ENCODE measurements around the gene SLC12A8.
"Not testable (repeated sequence)": the region's sequence is repeated elsewhere in the genome, so short reads cannot be mapped to it uniquely, and the experiment has no call there.

SLC12A8 gene

DNA sequence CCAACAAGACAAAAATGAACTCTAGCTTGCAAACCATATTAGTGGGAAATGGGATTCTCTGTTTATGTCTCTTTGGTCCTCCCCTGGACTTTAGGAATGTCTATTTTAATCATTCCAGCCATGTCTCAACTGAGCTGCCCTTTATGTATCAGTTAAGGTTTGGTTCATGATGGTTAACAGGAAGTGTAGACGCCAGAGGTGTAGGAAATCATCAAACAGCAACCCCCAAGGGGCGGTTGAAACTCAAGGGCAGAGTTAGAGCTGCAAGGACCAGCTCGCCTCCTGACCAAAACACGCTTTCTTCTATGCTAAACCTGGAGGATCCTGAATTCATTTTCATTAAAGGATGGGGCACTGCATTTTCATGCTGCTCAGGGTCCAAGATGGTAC lies 103.0 kb downstream of the SLC12A8 start:
- no peak for DNase-seq

DNA sequence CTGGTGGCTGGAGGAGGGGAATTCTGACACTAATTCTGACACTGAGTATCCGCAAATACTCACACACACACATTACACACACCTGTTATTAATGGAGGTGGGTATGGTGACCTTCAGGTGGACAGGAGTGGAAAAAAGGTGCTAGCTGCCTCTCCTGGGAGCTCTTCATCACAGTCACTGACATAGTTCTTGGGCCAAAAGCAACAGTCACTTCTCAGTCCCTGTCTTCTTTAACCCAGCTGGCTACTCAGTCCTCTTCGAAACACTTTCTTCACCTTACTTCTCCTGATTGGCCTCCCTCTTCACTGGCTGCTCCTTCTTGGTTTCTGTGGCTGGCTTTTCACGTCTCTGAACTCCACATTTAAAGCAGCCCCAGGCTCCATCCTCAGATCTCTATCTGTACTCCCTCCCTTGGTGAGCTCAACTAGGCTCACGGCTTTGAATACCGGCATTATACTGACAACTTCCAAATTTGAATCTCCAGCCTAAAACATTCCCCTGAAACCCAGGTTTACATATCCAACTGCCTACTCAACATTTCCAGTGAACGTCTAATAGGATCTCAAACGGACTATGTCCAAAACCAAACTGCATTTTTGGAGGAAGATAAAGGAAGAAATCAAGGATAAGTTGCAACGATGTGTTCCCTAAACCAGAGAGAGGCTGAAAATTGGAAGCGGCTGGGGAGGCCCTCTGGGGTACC lies 103.6 kb downstream of the SLC12A8 start:
- DNase-seq = no peak

DNA sequence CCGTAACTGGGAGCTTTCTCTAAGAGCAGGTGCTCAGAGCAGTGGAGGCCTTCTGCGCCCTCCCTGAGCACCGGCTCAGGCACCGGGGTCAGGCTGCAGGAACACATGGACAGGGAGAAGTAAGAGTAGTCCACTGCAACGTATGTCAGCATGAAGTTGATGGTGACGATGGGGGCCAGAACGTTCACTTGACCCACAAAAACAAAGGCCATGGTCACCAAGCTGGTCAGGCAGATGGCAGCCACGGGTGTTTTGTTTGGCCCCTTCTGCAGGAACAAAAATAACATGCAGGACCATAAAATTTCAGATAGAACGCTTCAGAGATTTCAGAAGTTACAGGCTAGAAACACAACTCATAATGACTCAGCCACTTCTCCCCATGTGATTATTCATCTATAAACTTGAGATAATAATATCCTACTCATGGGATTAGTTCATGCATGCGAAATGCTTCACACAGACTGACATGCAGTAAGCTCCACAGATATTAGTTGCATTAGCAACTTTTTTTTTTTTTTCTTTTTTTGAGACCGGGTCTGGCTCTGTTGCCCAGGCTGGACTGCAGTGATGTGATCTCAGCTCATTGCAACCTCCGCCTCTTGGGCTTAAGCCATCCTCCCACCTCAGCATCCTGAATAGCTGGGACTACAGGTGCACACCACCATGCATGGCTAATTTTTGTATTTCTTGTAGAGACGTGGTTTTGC lies 104.5 kb downstream of the SLC12A8 start:
- no peak for DNase-seq

DNA sequence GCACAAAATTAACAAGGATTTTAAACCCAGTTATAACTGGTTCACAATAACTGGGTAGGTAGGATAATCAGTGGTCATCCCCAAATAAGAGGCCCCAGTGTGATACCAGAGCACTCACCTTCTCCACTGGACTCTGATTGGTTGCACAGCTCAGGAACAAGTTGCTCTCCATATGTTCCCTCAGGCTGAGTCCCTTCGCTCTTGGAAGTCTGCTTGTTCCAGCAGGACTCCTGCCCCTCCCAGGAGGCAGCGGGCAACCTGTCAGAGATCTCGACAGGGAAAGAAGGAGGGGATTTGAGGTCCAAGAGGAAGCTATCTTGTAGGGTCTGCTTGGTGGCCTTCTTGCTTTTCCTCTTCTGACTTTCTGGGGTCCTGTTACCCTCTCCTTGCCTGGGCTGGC lies 105.2 kb downstream of the SLC12A8 start:
- DNase-seq = no peak

DNA sequence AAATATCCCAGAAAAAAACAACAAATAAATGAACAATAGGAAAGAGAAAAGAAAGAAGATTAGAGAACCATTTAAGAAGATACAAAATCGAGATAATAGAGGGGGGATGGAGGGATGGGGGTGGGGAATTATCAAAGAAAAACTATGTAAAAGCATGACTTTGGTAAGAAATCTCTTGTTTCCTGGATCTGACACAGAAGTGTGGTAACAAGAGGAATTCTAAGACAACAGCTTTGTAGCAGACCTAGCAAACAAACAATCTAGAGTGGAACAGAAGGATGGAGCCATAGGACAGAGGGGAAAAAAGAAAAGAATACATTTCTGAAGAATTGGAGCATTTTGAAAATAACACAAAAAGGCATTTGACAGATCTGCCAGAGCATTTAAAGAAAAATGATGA lies 107.4 kb downstream of the SLC12A8 start:
- DNase-seq = no peak

DNA sequence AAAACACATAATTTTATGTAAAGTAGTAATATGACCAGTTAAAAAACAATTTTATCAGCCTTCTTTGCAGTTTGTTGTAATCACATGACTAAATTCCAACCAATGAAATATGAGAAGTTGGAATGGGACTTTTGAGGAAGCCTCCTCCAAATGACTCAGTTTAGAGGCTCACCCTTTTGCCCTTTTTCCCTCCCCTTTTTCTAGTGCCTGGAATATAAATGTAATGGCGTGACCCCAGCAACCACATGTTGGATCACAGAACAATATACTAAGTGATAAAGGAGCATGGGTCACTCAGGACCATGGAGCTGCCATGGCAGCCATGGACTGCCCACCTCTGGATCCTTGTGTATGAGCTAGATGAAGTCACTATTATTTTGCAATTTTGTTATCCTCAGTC lies 107.9 kb downstream of the SLC12A8 start:
- no peak for DNase-seq

DNA sequence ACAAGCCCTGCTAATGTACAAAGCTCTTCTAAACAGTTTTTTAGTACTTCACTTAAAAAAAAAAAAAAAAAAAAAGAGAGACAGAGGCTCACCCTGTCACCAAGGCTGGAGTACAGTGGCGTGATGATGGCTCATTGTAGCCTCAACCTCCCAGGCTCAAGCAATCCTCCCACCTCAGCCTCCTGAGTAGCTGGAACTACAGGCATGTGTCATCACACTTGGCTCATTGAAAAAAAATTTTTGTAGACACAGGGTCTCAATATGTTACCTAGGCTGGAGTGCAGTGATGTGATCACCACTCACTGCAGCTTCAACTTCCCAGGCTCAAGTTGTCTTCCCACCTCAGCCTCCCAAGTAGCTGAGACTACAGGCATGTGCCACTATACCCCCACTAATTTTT lies 109.1 kb downstream of the SLC12A8 start:
- no peak for DNase-seq

DNA sequence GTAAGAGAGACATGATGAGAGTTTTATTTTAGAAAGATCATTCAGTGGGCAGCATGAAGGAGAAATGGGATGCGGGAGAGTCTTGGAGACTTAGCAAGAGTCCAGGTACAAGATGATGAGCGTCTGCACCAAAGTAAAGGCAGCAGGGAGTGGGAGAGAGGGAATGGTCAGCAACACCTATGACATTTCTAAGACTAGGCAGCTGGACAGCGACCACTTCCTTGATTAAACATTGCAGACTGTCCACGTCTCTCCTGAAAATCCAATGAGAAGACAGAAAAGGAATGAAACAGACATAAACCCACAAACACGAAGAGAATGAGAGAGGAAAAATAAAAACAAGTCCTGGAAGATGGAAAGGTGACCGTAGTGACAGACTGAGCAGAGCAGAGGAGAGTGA lies 110.1 kb downstream of the SLC12A8 start:
- DNase-seq = no peak

DNA sequence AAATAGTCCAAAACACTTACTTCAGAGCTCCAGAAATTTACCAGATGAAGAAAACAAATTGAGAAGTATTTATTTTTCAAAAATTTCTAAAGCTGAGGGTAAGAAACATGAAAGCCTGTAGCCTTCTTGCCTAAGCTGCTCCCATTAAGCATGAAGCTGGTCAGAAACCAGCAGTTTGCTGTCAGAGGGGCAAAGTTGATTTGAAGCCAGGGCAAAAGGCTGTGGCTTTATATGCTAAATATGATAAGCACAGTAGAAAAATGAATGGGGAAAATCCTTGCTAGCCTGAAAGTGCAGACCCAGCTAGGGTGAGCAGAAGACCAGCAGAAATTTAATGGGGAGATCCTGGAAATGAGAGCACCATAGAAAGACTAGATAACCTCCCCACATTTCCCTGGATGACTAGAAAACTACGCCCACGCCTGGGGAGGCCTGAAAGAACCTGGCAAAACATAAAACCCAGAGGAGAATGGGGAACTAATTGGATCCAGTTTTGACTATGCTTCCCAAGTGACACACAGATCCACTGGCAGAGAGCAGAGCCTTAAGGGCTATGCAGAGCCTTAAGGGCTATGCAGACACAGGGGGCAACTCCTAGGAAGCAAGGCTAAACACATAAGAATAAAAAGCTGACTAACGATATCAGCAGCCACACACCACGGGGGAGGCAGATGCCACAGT lies 113.8 kb downstream of the SLC12A8 start:
- no peak for DNase-seq

DNA sequence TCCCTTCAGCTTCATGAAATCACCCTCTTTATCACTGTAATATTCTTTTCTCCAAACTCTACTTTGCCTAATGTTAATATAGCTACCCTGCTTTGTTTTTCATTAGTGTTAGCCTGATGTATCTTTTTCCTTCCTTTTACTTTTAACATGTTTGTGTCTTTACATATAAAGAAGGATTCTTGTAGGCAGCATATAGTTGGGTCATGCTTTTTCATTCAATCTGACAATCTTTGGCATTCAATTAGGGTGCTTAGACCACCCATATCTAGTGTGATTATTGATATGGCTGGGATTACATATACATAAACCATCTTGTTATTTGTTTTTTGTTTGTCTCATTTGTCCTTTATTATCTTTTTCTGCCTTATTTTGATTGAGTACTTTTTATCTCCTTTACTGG lies 121.9 kb downstream of the SLC12A8 start:
- DNase-seq = no peak

DNA sequence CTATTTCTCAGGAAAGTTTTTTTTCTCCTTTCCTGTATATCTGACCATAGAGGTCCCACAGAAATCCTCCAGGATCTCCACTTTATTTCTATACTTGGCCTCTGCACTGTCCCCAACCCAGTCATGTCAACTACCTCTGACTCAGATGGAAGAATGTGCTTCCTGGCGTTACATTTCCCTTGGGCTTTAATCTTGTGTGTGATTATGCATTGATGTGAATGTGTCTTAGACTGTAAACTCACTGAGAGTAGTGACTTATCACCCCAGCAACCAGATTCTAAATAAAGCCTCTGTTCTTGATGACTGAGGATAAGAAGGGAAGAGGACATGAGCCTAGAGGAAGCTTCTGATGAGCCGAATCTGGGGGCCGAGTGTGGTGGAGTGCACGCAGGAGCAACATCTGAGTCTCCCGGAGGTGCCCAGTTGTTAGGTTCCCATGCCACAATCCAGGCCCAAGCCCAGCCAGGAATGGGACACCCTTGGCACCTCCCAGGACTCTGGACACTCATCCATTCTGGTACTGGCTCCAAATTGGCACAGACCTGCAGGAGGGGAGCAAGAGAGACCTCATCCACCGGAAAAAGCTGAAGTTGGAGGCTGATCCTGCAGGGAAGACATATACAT lies 124.7 kb downstream of the SLC12A8 start:
- no peak for DNase-seq

DNA sequence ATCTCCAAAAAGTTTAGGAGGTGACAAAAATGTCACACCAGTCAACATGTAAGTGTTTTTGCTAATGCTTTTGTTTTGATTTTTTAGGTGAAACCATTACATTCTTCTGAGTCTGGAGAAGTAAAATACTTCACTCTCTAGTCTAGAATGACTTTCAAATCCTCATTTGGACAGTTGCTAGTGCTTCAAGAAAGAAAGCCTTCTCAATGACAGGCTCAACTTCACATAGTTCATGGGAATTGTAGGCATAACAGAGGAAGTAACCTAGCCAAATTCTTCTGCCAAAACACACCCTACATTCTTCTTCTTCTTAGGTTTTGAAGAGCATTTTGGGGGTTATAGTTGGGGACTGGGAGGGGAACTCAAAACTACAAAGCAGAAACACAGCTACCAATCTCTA lies 127.4 kb downstream of the SLC12A8 start:
- no peak for DNase-seq

DNA sequence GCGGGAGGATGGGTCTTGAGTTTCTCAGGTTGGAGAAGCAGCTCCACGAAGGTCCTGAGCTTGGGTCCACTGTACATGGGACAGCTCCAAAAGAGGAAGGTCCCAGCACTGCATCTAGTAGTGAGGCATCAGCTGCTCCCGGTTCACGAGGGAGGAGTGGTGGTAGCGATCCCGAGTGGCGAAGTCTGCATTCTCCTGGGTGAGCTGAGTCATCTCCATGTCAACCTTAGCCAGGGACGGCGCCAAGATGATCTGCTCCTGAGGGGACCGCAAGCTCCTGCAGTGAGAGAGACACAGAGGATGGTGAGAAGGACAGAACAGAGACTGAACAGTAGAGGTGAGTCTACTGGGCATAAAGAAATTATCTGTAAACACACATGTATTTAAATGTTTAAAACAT lies 128.8 kb downstream of the SLC12A8 start:
- DNase-seq = no peak

DNA sequence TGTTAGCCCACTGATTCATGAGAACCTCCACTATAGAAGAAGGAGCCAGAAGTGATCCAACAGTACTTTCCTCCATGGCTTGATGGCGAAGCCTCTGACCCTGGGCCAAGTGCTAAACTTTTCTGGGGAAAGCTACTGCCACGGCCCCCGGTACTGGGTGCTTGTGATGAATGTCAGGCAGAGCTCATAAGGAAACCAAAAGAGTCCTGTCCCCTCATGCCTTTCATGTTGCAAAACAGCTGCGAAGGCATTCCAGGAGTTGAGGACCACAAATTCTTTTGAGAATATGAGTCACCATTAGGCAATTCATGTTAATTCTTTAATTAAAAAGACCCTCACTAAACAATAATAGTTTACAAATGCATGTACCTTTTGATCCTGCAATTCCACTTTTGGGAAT lies 130.2 kb downstream of the SLC12A8 start:
- DNase-seq = not testable (repeated sequence)

DNA sequence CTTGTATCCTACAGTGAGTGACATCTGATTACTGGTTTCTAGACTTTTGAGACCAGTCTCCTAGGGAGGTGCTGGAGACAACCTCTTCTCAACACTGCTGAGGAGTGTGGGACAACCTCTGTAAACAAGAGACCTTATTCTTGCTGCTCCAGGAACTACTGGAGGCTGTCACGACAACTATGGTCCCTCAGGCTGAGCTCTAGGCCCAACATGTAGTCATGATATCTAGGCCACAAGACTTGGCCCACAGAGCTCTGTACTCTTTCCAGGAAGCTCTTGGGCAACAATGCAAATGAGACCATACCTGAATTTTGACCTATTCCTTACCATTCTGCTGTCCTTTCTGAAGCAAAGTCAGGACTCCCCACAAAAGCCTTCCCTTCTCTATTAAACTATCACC lies 132.5 kb downstream of the SLC12A8 start:
- no peak for DNase-seq

DNA sequence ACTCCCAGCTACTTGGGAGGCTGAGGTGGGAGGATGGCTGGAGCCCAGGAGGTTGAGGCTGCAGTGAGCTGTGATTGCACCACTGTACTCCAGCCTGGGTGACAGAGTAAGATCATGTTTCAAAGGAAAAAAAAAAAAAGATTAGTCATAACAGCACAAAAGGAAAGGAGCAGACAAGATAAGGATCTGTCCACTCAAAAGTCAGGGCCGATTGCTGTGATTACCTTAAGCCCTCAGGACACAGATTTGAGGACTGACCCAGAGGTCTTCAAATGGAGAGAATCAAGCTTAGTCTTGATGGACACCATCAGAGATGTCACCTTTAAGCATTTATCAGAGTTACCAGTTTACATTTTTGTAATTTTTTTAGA lies 132.9 kb downstream of the SLC12A8 start:
- no peak for DNase-seq

DNA sequence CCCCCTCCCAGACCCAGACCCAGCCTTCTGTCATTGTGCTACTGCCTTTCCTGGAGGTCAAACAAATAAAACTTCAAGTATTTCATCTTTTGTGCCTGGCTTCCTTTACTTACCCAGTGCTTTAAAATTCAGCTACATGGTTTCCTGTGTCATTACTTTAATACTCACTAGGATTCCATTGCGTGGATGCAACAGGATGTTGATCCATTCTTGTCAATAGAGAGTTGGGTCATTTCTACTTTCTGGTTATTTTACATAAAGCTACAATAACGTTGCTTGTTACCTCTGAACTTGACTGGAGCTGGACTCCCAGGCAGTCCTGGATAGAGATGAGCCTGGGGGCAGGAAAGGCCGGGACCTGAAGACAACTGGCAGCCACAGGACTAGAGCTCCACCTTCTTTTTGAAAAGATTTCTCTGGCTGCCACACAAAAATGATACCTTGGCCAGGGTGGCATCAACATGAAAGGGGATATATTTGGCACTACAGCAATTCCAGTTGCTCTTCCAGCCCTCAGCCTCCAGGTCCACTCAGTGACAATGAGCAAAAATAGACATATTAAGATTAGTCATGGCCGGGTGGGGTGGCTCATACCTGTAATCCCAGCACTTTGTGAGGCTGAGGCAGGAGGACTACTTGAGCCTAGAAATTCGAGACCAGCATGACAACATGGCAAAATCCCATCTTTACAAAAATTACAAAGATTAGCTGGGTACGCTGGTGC lies 133.4 kb downstream of the SLC12A8 start:
- DNase-seq = no peak

DNA sequence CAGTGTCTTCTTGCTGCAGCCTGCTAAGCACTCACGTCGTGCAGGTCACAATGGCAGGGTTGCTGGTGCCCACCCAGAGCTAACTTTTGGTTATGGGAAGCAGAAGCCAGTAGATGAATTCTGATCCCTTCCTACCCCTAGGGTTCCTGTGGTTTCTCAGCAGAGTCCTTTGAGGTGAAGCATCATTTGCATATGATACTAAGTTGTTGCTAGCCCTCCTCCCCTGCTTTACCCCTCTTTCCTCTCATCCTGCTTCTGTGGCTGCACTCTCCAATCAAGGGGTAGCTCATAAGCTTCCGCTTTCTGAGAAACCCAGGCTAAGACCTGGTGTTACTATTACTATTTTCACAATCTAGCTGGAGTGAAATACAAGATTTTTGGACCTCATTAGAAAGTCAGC lies 134.7 kb downstream of the SLC12A8 start:
- DNase-seq = no peak

DNA sequence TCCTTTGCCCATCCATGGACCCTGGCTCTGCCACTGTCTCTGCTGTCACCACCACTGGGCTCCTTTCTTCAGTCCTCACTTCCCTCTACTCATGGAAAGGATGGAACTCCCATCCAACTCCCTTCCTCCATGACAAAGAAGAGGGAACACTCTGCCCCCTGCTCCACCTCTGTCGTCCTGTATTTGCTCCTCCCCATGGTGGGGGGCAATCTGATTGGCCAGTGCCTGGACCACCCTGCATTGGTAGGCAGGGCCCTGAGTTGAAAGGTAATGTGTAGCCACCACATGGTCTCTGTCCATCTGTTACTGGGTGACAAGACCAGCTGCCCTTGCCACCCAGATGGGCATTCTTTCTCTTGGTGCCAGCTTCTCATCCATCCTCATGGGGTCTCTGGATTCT lies 136.1 kb downstream of the SLC12A8 start:
- DNase-seq = no peak

DNA sequence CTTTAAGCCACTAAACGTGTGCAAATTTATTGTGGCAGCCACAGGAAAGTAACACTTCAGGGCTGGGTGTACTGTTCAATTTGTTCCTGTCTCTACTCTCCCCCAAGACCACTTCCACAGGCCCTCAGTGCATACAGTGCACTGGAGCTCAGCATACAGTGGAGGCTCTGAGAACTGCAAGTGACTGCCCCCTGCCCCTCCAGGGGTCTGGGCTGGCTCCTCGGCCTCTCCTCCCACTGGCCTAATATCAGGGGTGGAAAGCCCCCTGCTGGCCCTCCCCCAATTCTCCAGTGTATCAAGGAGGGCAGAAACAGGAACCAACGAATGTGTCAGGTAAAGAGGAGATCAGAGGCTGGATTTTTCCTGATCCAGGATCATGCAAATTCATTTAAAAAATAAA lies 136.8 kb downstream of the SLC12A8 start:
- no peak for DNase-seq

DNA sequence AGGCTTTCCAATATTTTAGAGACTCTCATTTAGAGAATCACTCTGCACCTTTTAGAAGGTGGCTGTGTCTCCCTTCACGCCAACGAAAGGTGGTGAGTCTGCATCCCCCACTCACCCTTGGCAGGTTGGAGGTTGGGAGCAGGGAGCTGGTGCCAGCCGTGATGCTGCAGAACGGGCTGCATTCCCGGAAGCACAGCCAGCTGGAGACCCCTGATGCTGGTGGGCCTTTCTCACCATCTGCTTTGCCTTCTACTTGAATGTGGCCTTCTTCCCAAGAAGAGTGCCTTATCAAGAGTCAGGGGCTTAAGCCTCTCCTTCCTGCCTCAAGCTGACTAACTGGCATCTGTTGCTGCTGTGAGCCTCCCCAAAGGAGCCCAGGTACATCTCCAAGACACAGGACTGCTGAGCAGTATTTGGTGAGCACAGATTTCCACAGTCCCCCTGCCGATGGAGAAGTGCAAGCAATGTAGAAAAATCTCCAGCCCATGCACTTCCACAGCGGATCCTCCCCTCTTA lies 139.1 kb downstream of the SLC12A8 start:
- no peak for DNase-seq

DNA sequence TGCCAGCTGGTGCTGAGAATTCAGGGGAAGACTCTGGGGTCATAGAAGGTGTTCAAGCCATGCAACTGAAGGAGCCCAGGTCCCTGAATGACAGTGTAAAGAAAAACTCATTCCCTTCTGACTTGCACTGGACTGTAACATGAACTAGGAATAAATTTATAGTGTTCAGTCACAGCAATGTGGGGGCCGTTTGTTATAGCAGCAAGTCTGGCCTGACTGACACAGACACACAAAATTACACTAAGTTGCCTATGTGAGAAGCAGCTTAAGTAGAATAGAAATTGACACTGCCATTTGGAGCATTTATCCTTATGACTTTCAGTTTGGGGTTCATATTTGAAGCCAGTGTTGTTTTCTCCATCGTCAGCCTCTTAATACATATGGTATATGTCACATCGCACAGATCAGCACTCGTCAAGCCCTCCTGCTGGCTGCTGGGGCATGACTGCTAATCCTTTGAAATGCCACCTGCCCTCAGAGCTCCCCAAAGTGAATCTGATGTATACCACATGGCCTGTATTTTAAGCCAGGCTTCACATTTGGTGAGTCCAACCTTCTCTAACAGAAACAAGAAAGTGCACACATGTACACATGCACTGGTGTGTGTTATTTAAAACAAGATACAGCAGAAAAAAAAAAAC lies 139.7 kb downstream of the SLC12A8 start:
- DNase-seq = no peak

DNA sequence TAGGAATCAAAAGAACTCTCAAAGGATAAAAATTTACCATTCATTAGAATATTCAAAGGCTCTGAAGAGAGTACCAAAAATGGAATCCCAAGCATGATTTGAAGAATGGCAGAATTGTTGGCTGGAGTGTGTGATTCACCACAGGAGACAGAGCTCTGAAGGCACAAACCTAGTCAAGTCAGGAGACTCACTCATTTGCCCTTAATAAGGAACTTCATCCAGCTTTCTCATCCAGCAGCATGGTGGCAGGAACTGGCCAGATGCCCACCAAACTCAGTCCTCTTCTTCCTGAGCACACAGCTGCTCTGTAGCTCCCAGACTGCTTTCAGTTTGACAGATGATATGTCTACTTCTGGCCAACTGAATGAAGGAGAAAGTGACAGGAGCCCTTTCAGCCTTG lies 140.2 kb downstream of the SLC12A8 start:
- no peak for DNase-seq

All from CD4-positive, alpha-beta T cell treated with Interleukin-4 for 4 hours (primary cell).